ENCODE data around the gene CACNB1. TPM values are rescaled to one million over a fixed set of nuclear protein-coding genes. Genes with fewer than 3 reads are reported as not detected.
A peak's percentile ranks its signal among the peaks of the same experiment; 100 is the strongest.

Gene CACNB1
- total and polyA plus RNA-seq, 2 of the 13 experiments (the other 11 are each of a cell fraction or from before 2014, with no cell fraction given) = 0.75 to 1.5 TPM

DNA sequence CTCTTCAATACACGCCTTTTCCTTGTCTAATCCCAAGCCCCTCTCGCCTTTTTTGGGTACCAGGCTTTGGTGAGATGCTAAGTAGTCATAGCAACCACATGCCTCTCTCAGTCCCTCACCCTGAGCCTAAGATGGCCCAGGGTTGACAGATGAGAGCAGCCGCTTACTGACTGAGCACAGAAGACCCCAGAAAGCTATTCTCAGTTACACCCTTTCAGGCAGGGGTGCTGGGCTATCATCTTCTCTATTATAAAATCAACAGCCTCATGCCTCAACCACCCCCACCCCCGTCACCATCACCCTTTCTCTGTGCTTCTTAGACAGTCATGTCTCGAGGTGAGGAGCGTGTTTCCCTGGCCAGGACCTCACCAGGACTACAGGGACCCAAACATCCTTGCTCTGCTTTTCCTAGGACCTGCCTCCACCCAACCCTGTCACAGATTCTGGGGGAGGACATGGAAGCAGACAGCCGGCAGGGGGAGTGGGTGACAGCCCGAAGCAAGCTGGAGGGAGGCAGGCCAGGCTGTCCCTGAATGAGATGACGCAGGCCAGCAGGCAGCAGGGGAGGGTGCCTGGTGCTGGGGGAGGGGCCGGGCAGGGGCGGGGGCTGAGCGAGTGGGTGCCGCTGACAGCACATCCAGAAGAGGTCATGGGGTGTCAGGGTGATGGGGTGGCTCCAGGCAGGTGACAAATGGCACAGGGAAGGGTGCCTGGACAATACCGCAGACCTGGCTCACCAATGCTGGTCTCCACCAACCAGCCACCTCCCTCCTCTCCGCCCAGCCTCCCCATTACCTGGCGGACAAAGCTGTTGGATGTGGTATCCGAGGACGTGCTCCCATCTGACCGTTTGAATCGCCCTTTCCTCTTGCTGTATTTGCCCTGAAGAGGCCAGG is 3.1 kb downstream of the CACNB1 start (continued):
- TF ChIP-seq THAP9 (CRISPR knock-in tag; IDR thresholded peaks at IDR 0.05; ENCODE audit: borderline replicate concordance) (no peak), NFRKB (IDR thresholded peaks at IDR 0.05) (no peak), ZBTB39 (CRISPR knock-in tag; IDR thresholded peaks at IDR 0.05) (no peak), MAFF (IDR thresholded peaks at IDR 0.05; ENCODE audit: low read depth, low read length) (no peak), PAWR (CRISPR knock-in tag; IDR thresholded peaks at IDR 0.05; ENCODE audit: borderline replicate concordance) (no peak), TAF15 (IDR thresholded peaks at IDR 0.05; ENCODE audit: low read depth, low read length, poor library complexity, severe bottlenecking) (no peak), EZH2 (conservative IDR thresholded peaks at IDR 0.05; ENCODE audit: low read depth, low read length) (no peak), ARNT (IDR thresholded peaks at IDR 0.05) (no peak), FOSL1 (CRISPR knock-in tag; IDR thresholded peaks at IDR 0.05; ENCODE audit: borderline replicate concordance) (no peak), KDM5B (CRISPR knock-in tag; IDR thresholded peaks at IDR 0.05; ENCODE audit: borderline replicate concordance) (0 out of 2 replicates have a peak, but pooled peaks have one; percentile 21), CTCF (CRISPR knock-in tag; IDR thresholded peaks at IDR 0.05) (peak; percentile 69), PRPF4 (IDR thresholded peaks at IDR 0.05; ENCODE audit: low read depth, low read length, poor library complexity, severe bottlenecking) (no peak), ZNF639 (CRISPR knock-in tag; conservative IDR thresholded peaks at IDR 0.05) (no peak), MAZ (IDR thresholded peaks at IDR 0.05; ENCODE audit: borderline replicate concordance, low read depth, low read length) (no peak), MAZ (CRISPR knock-in tag; IDR thresholded peaks at IDR 0.05; ENCODE audit: low read depth) (peak; percentile 59; the same call in 1 of the 2 replicates), ZNF737 (CRISPR knock-in tag; IDR thresholded peaks at IDR 0.05; ENCODE audit: borderline replicate concordance) (no peak), GRHL1 (CRISPR knock-in tag; conservative IDR thresholded peaks at IDR 0.05) (no peak), ZNF235 (CRISPR knock-in tag; IDR thresholded peaks at IDR 0.05; ENCODE audit: borderline replicate concordance) (no peak)
